HepG2 (cell line): ENCODE measurements around the gene IL17RA.

Experiments used
- DR1 ChIP-seq: sonication (generic); formaldehyde crosslinking; IDR thresholded peaks from 2 replicates; pipeline ENCODE4 v1.8.0; 2021; ENCODE audit warnings: mild to moderate bottlenecking, missing genetic modification reagents, inconsistent platforms
- HNF4G ChIP-seq, 2 experiments: sonication (generic) in 1 of 2; formaldehyde crosslinking in 1 of 2; IDR thresholded peaks; 2 replicates each; pipeline versions ENCODE4 v1.4.0 to v1.6.1; 2011 to 2020; ENCODE audit warnings: borderline replicate concordance in 2 of 2, low read depth in 2 of 2, mild to moderate bottlenecking in 2 of 2, low read length in 1 of 2, missing genetic modification reagents in 1 of 2, moderate library complexity in 1 of 2
- HOMEZ ChIP-seq: IDR thresholded peaks from 2 replicates; pipeline ENCODE4 v1.6.1; 2016; ENCODE audit warnings: low read depth
- JUNB ChIP-seq: sonication (generic); formaldehyde crosslinking; IDR thresholded peaks from 2 replicates; pipeline ENCODE4 v1.8.0; 2022; ENCODE audit warnings: missing genetic modification reagents, mild to moderate bottlenecking, borderline replicate concordance
- RFX1 ChIP-seq: fragments of 450-650 bp; IDR thresholded peaks from 2 replicates; pipeline ENCODE4 v1.6.1; 2017
- SP4 ChIP-seq: sonication (generic); formaldehyde crosslinking; IDR thresholded peaks from 2 replicates; pipeline ENCODE4 v1.8.1; 2023; ENCODE audit warnings: mild to moderate bottlenecking, missing genetic modification reagents
- STAT6 ChIP-seq: sonication (generic); formaldehyde crosslinking; IDR thresholded peaks from 2 replicates; pipeline ENCODE4 v1.4.0; 2020; ENCODE audit warnings: missing genetic modification reagents, mild to moderate bottlenecking, borderline replicate concordance
- ZBTB26 ChIP-seq: IDR thresholded peaks from 2 replicates; pipeline ENCODE4 v1.6.1; 2016; ENCODE audit warnings: missing compliant biosample characterization, missing genetic modification reagents, borderline replicate concordance
- ZNF354B ChIP-seq: sonication (generic); formaldehyde crosslinking; IDR thresholded peaks from 2 replicates; pipeline ENCODE4 v1.8.0; 2022; ENCODE audit warnings: mild to moderate bottlenecking, missing genetic modification reagents
- ZNF670 ChIP-seq: sonication (generic); formaldehyde crosslinking; IDR thresholded peaks from 2 replicates; pipeline ENCODE4 v1.8.0; 2022; ENCODE audit warnings: mild to moderate bottlenecking, missing genetic modification reagents, borderline replicate concordance

GRCh38 chr22:17121233-17122195 is 36.7 kb downstream of the IL17RA start, which contains the start of gene TMEM121B:
- TF ChIP-seq HOMEZ (CRISPR knock-in tag), result no peak
- TF ChIP-seq DR1 (CRISPR knock-in tag), result no peak
- no peak for TF ChIP-seq SP4 (CRISPR knock-in tag)
- no peak for TF ChIP-seq JUNB
- TF ChIP-seq HNF4G (IDR thresholded peaks at IDR 0.05; ENCODE audit: borderline replicate concordance, low read depth, low read length), result no peak
- no peak for TF ChIP-seq HNF4G (CRISPR knock-in tag; IDR thresholded peaks at IDR 0.05; ENCODE audit: borderline replicate concordance, low read depth)
- no peak for TF ChIP-seq STAT6 (CRISPR knock-in tag)
- TF ChIP-seq ZNF354B (CRISPR knock-in tag), result no peak
- no peak for TF ChIP-seq RFX1
- no peak for TF ChIP-seq ZNF670 (CRISPR knock-in tag)
- TF ChIP-seq ZBTB26 (CRISPR knock-in tag), result no peak
